VCaP (cell line): Measurements from ENCODE around the gene ATCAY.

Experiments used
- H3K27ac ChIP-seq: fragments of 450-650 bp; 2 replicates; pipeline ENCODE4 v1.5.1; 2017
- CTCF ChIP-seq: fragments of 450-650 bp; conservative IDR thresholded peaks from 2 replicates; pipeline ENCODE4 v1.5.1; 2017; ENCODE audit warnings: mild to moderate bottlenecking, moderate library complexity

Gene ATCAY

GRCh38 chr19:3976495-3977241, 96.2 kb downstream of the ATCAY start:
- H3K27ac ChIP-seq: no peak overlapping the region
- TF ChIP-seq CTCF: no peak
